Stimulated activated CD8-positive, alpha-beta memory T cell treated with anti-CD3 and anti-CD28 coated beads, Interleukin-4, amount 100 ng/mL, for 4 hours (primary cell): ENCODE results near the gene ZNF397.

Experiments
- DNase-seq, 2 donors: peaks; one replicate each; pipeline ENCODE4 v3.0.0-alpha.2; 2020; ENCODE audit warnings: low read depth in 2 of 2, low spot score in 1 of 2

ZNF397 gene

GRCh38 chr18:35290094-35290735, 49.4 kb downstream of the ZNF397 start, which contains the start of gene ZSCAN30:
Gene ZSCAN30 (minus strand): TSS chr18:35290229. CDS start chr18:35264352, 25,877 bp downstream.
- DNase-seq, result peak; percentile 91 to 92

DNA sequence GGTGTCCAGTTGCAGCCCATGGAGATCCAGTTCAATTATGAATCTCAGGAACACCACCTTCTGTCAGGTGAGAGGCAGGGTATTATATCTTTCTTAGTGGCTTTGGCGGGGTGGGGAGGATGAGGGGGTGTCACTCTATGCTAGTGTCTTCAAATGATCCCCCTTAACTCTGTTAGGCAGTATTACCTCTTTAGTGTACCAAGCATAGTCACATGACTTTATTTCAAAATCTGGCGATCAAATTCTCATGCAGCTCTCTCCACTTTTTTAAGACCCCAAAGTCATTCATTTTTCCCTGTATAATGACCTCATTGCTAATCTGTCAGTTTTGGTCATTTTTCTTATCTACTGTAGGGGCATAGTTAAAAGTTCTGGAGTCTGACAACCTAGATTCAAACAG, 50.3 kb downstream of the ZNF397 start:
- no peak for DNase-seq

DNA sequence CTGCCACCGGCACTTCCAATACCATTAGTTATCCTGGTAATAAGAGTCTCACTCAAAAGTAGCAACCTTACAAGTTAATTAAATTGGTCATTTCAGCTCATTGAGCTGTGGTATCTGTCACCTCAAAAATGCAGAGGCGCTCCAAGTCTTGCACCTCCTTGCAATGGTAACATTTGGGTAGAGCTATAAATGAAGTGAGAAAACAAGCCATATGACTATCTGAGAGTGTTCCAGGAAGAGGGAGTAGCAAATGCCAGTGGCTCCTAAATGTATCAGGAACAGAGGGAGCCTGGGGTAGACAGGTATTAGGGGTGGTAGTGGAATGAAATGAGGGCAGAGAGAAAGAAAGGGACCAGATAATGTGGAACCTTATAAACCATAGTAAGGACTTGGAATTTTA, 55.2 kb downstream of the ZNF397 start:
- no peak for DNase-seq

GRCh38 chr18:35303610-35304009, 62.8 kb downstream of the ZNF397 start:
- DNase-seq, result no peak

GRCh38 chr18:35306588-35307250, 65.9 kb downstream of the ZNF397 start:
- DNase-seq, result no peak
